A673 (cell line): ENCODE data around the gene LMAN1. TPM values are rescaled to one million over a fixed set of nuclear protein-coding genes. Genes with fewer than 3 reads are reported as not detected.

Experiments
- BruUV-seq: library from RNA; stranded (reverse); fragments of 400-500 nt; replicated peaks from 2 replicates; lab custom pipeline; 2021; lab: Mats Ljungman, UMichigan
- CTCF ChIA-PET: fragments of 300-600 bp; sonication (Branson Sonifier 250); formaldehyde crosslinking; loops from one replicate; lab custom pipeline; 2022; ENCODE audit warnings: antibody characterized with exemption; lab: Charles Lee
- POLR2A ChIA-PET: fragments of 300-600 bp; sonication (Branson Sonifier 250); formaldehyde crosslinking; loops from one replicate; lab custom pipeline; 2022; ENCODE audit warnings: antibody characterized with exemption; ENCODE audit not compliant: low non-redundant PET; lab: Charles Lee
- DNase-seq: peaks from one replicate; pipeline ENCODE4 v3.0.0-alpha.2; 2015; ENCODE audit warnings: low spot score
- H3K27ac ChIP-seq: fragments of 200-600 bp; sonication (generic); 2 replicates; pipeline ENCODE4 v1.5.1; 2016; ENCODE audit warnings: mixed run types, low read depth, mild to moderate bottlenecking, mixed read lengths, antibody characterized with exemption, low read length; ENCODE audit not compliant: poor library complexity, severe bottlenecking
- H3K27me3 ChIP-seq: fragments of 200-600 bp; sonication (generic); replicated peaks from 2 replicates; pipeline ENCODE4 v1.6.1; 2017; ENCODE audit warnings: mixed run types, low read depth, mild to moderate bottlenecking, mixed read lengths, antibody characterized with exemption, low read length; ENCODE audit not compliant: insufficient read depth, poor library complexity
- H3K36me3 ChIP-seq: fragments of 200-600 bp; sonication (generic); 2 replicates; pipeline ENCODE4 v1.6.1; 2016; ENCODE audit warnings: mixed run types, mild to moderate bottlenecking, mixed read lengths, antibody characterized with exemption, low read length; ENCODE audit not compliant: insufficient read depth, poor library complexity, severe bottlenecking
- H3K4me1 ChIP-seq: fragments of 200-600 bp; sonication (generic); 2 replicates; pipeline ENCODE4 v1.6.1; 2017; ENCODE audit warnings: mixed run types, mild to moderate bottlenecking, mixed read lengths, antibody characterized with exemption, low read length; ENCODE audit not compliant: insufficient read depth, poor library complexity, severe bottlenecking
- H3K4me3 ChIP-seq: fragments of 200-600 bp; sonication (generic); 2 replicates; pipeline ENCODE4 v1.5.1; 2016; ENCODE audit warnings: low read depth, mixed run types, mild to moderate bottlenecking, mixed read lengths, low read length; ENCODE audit not compliant: poor library complexity, severe bottlenecking
- H3K9me3 ChIP-seq: fragments of 200-600 bp; sonication (generic); 2 replicates; pipeline ENCODE4 v1.6.1; 2016; ENCODE audit warnings: mixed run types, low read depth, mild to moderate bottlenecking, mixed read lengths, antibody characterized with exemption, low read length; ENCODE audit not compliant: poor library complexity, severe bottlenecking
- CTCF ChIP-seq: fragments of 300-800, 200-600 bp; sonication (generic); conservative IDR thresholded peaks from 2 replicates; pipeline ENCODE4 v1.5.1; 2017; ENCODE audit warnings: low read depth, mild to moderate bottlenecking, antibody characterized with exemption, low read length, moderate library complexity, mixed read lengths
- EZH2 ChIP-seq: fragments of 200-600 bp; sonication (generic); IDR thresholded peaks from 2 replicates; pipeline ENCODE4 v1.6.1; 2017; ENCODE audit warnings: borderline replicate concordance, low read depth, mild to moderate bottlenecking, mixed read lengths, antibody characterized with exemption, low read length; ENCODE audit not compliant: poor library complexity, severe bottlenecking
- intact Hi-C: fragments of 100-400 bp; cut with micrococcal nuclease; formaldehyde crosslinking; loops from one replicate; pipeline ENCODE4 v1.10.0; 2022; ENCODE audit not compliant: unreplicated experiment
- total RNA-seq: library from RNA; stranded (reverse); gene quantifications from 2 replicates; pipeline ENCODE4 v1.2.3, GENCODE V29; 2021

The LMAN1 gene
- total RNA-seq, 1 experiment from 2014 or later: 106 TPM

GRCh38 chr18:59286341-59286740, 72.7 kb downstream of the LMAN1 start:
- no peak for DNase-seq
- H3K4me1 ChIP-seq: no peaks in the 10 kb centered on the region
- no peaks in the 10 kb centered on the region for H3K9me3 ChIP-seq
- no peak overlapping the region for H3K4me3 ChIP-seq
- ChIA-PET CTCF (no interaction called here), POLR2A (no interaction called here)
- H3K27ac ChIP-seq: no peak overlapping the region
- TF ChIP-seq EZH2 (no peak), CTCF (no peak)
- intact Hi-C loops: no loop called here
- BruUV-seq: no TSS peak
- H3K36me3 ChIP-seq: no peaks in the 10 kb centered on the region
- peaks cover 22% of the 10 kb centered on the region for H3K27me3 ChIP-seq

- TF ChIP-seq CTCF: no peak
- no peak for TF ChIP-seq EZH2
- ChIA-PET POLR2A (no interaction called here), CTCF (no interaction called here)
- intact Hi-C loops: no loop called here
- Histone ChIP-seq H3K4me3 (no peak overlapping the region), H3K4me1 (no peaks in the 10 kb centered on the region), H3K27me3 (peaks cover 22% of the 10 kb centered on the region), H3K36me3 (no peaks in the 10 kb centered on the region), H3K27ac (no peak overlapping the region), H3K9me3 (no peaks in the 10 kb centered on the region)
- no peak for DNase-seq
- BruUV-seq: no TSS peak
These were observed 76.7 kb downstream of the LMAN1 start for GRCh38 chr18:59282341-59282740.

GRCh38 chr18:59279722-59280121, 79.3 kb downstream of the LMAN1 start:
- Histone ChIP-seq H3K4me1 (no peaks in the 10 kb centered on the region), H3K27me3 (peaks cover 15% of the 10 kb centered on the region), H3K27ac (no peak overlapping the region), H3K9me3 (no peaks in the 10 kb centered on the region), H3K36me3 (no peaks in the 10 kb centered on the region), H3K4me3 (no peak overlapping the region)
- no peak for TF ChIP-seq EZH2
- TF ChIP-seq CTCF: no peak
- ChIA-PET CTCF (no interaction called here), POLR2A (no interaction called here)
- BruUV-seq: no TSS peak
- DNase-seq: no peak
- intact Hi-C loops: no loop called here
